Prostate gland (tissue), 2 donors: ENCODE data around the gene TLR5.

Experiments used
- CTCF ChIP-seq, 4 experiments: fragments of 200-600 bp in 2 of 4; fragments of 450-650 bp in 2 of 4; sonication (generic) in 2 of 4; IDR thresholded peaks; 1 replicate in 3 of 4; 2 replicates in 1 of 4; pipeline ENCODE4 v1.5.1; 2016 to 2019; ENCODE audit warnings: antibody characterized with exemption in 4 of 4, mild to moderate bottlenecking in 2 of 4, moderate library complexity in 2 of 4
- POLR2A ChIP-seq: fragments of 450-650 bp; IDR thresholded peaks from one replicate; pipeline ENCODE4 v1.6.1; 2016; ENCODE audit warnings: antibody characterized with exemption, mild to moderate bottlenecking
- POLR2AphosphoS5 ChIP-seq: sonication (generic); formaldehyde crosslinking; IDR thresholded peaks from one replicate; pipeline ENCODE4 v1.6.1; 2017; ENCODE audit warnings: antibody characterized with exemption

- TF ChIP-seq CTCF (IDR thresholded peaks at IDR 0.05) (no peak), POLR2A (no peak), POLR2AphosphoS5 (no peak)
Measured at GRCh38 chr1:223186800-223187199, 43.8 kb upstream of the TLR5 start.
